SK-N-SH (cell line): ENCODE measurements around the gene ATP8A1. TPM values are rescaled to one million over a fixed set of nuclear protein-coding genes. Genes with fewer than 3 reads are reported as not detected.
A peak's percentile ranks its signal among the peaks of the same experiment; 100 is the strongest.

Experiments
- CTCF ChIA-PET: fragments of 300-600, 350-600 bp; formaldehyde crosslinking; extraction: SDS; loops from one replicate; lab custom pipeline; 2021; lab: Yijun Ruan, JAX
- POLR2A ChIA-PET: fragments of 350-600 bp; sonication (Branson Sonifier 250); formaldehyde crosslinking; extraction: SDS; loops from one replicate; lab custom pipeline; 2020; ENCODE audit warnings: antibody characterized with exemption, inconsistent platforms; lab: Yijun Ruan, JAX
- DNase-seq: peaks from one replicate; pipeline ENCODE4 v3.0.0; 2012
- H2AFZ ChIP-seq: fragments of 200-600 bp; sonication (generic); 2 replicates; pipeline ENCODE4 v1.8.1; 2016; ENCODE audit warnings: antibody characterized with exemption, mild to moderate bottlenecking, low read depth
- H3F3A ChIP-seq: fragments of 200-600 bp; sonication (generic); replicated peaks from 2 replicates; pipeline ENCODE3; 2016; ENCODE audit warnings: antibody characterized with exemption, mild to moderate bottlenecking; ENCODE audit not compliant: insufficient read depth
- H3K27ac ChIP-seq, 2 experiments: fragments of 200-500 bp in 1 of 2; fragments of 200-600 bp in 1 of 2; sonication (Bioruptor generic) in 1 of 2; sonication (generic), shearing (Covaris generic) in 1 of 2; 2 replicates each; pipeline versions ENCODE4 v1.5.1 to v1.6.1; 2014 to 2016; ENCODE audit warnings: low read depth in 2 of 2, inconsistent platforms in 1 of 2, low read length in 1 of 2, mild to moderate bottlenecking in 1 of 2, mixed read lengths in 1 of 2
- H3K27me3 ChIP-seq: fragments of 200-600 bp; sonication (generic), shearing (Covaris generic); 2 replicates; pipeline ENCODE4 v1.6.1; 2016; ENCODE audit warnings: mixed run types; ENCODE audit not compliant: insufficient read depth
- H3K36me3 ChIP-seq, 2 experiments: fragments of 200-500 bp in 1 of 2; fragments of 200-600 bp in 1 of 2; sonication (Bioruptor generic) in 1 of 2; sonication (generic) in 1 of 2; replicated peaks in 1 of 2; 2 replicates each; pipeline versions ENCODE3 to v1.5.1; 2014 to 2016; ENCODE audit warnings: low read length in 1 of 2, mild to moderate bottlenecking in 1 of 2; ENCODE audit not compliant: insufficient read depth in 2 of 2, control insufficient read depth in 1 of 2
- H3K4me1 ChIP-seq, 2 experiments: fragments of 200-500 bp in 1 of 2; fragments of 200-600 bp in 1 of 2; sonication (Bioruptor generic) in 1 of 2; sonication (generic), shearing (Covaris generic) in 1 of 2; 2 replicates each; pipeline versions ENCODE4 v1.5.1 to v1.6.1; 2014 to 2016; ENCODE audit warnings: low read depth in 1 of 2, low read length in 1 of 2, mixed run types in 1 of 2; ENCODE audit not compliant: insufficient read depth in 2 of 2, control insufficient read depth in 1 of 2
- H3K4me2 ChIP-seq: fragments of 200-600 bp; sonication (generic), shearing (Covaris generic); 2 replicates; pipeline ENCODE4 v1.6.1; 2017; ENCODE audit warnings: mixed run types
- H3K4me3 ChIP-seq, 2 experiments: fragments of 200-500 bp in 1 of 2; fragments of 200-600 bp in 1 of 2; sonication (Bioruptor generic) in 1 of 2; sonication (generic), shearing (Covaris generic) in 1 of 2; 2 replicates each; pipeline versions ENCODE4 v1.5.1 to v1.8.1; 2014 to 2016; ENCODE audit warnings: low read depth in 2 of 2, inconsistent platforms in 1 of 2, low read length in 1 of 2, mild to moderate bottlenecking in 1 of 2, mixed read lengths in 1 of 2, moderate library complexity in 1 of 2
- H3K79me2 ChIP-seq: fragments of 200-600 bp; sonication (generic); 2 replicates; pipeline ENCODE4 v1.8.1; 2017; ENCODE audit warnings: mild to moderate bottlenecking; ENCODE audit not compliant: insufficient read depth
- H3K9ac ChIP-seq: fragments of 200-600 bp; sonication (generic); 2 replicates; pipeline ENCODE4 v1.6.1; 2017; ENCODE audit warnings: mixed run types
- H3K9me2 ChIP-seq: fragments of 200-600 bp; sonication (generic); 2 replicates; pipeline ENCODE4 v1.6.1; 2017; ENCODE audit warnings: mixed run types
- H3K9me3 ChIP-seq: fragments of 200-600 bp; sonication (generic); 2 replicates; pipeline ENCODE4 v1.6.1; 2017; ENCODE audit warnings: mixed run types, mild to moderate bottlenecking, moderate library complexity
- H4K20me1 ChIP-seq: fragments of 200-600 bp; sonication (generic); 2 replicates; pipeline ENCODE4 v1.6.1; 2017; ENCODE audit warnings: mild to moderate bottlenecking, mixed run types; ENCODE audit not compliant: insufficient read depth
- CHD2 ChIP-seq: fragments of 150-350 bp; IDR thresholded peaks from 2 replicates; pipeline ENCODE4 v1.6.1; 2018; ENCODE audit warnings: low read length; ENCODE audit not compliant: partially characterized antibody
- ELF1 ChIP-seq: IDR thresholded peaks from 2 replicates; pipeline ENCODE4 v1.4.0; 2012
- FOSL2 ChIP-seq: IDR thresholded peaks from 2 replicates; pipeline ENCODE4 v1.4.0; 2012; ENCODE audit warnings: low read depth, mild to moderate bottlenecking, moderate library complexity, borderline replicate concordance
- GATA2 ChIP-seq: sonication (generic); formaldehyde crosslinking; IDR thresholded peaks from 2 replicates; pipeline ENCODE4 v1.5.0; 2020; ENCODE audit warnings: mild to moderate bottlenecking, missing genetic modification reagents
- MEF2A ChIP-seq: IDR thresholded peaks from 2 replicates; pipeline ENCODE4 v1.4.0; 2012; ENCODE audit warnings: low read depth, borderline replicate concordance
- RAD21 ChIP-seq: IDR thresholded peaks from 2 replicates; pipeline ENCODE4 v1.6.1; 2012; ENCODE audit warnings: mild to moderate bottlenecking, low read length
- RCOR1 ChIP-seq: fragments of 150-350 bp; IDR thresholded peaks from 2 replicates; pipeline ENCODE4 v1.6.1; 2017; ENCODE audit warnings: antibody characterized with exemption, low read length
- SMC3 ChIP-seq: IDR thresholded peaks from 2 replicates; pipeline ENCODE4 v1.6.1; 2012; ENCODE audit warnings: low read depth, low read length, improper control_type of control experiment
- TAF1 ChIP-seq: IDR thresholded peaks from 2 replicates; pipeline ENCODE4 v1.6.1; 2012; ENCODE audit warnings: low read depth, mild to moderate bottlenecking, low read length, moderate library complexity, borderline replicate concordance
- TCF12 ChIP-seq: IDR thresholded peaks from 2 replicates; pipeline ENCODE4 v1.4.0; 2012
- YY1 ChIP-seq: IDR thresholded peaks from 2 replicates; pipeline ENCODE4 v1.4.0; 2012; ENCODE audit warnings: low read depth, mild to moderate bottlenecking
- WGBS: methylation state at CpG from one replicate; pipeline ENCODE4 v1.1.6; 2017; ENCODE audit warnings: low lambda C conversion rate; 5-methylcytosine and 5-hydroxymethylcytosine counted together
- polyA plus RNA-seq, 3 experiments: library from polyadenylated mRNA; depleted of rRNA; stranded (reverse); fragments of >200 nt; gene quantifications; 2 replicates each; pipeline ENCODE4 v1.2.3, GENCODE V29; 2012
- TF ChIP-seq, protein P1 (sequence below): IDR thresholded peaks from 2 replicates; pipeline ENCODE4 v1.4.0; 2012; ENCODE audit warnings: low read depth
- TF ChIP-seq, protein P2 (sequence below): IDR thresholded peaks from 2 replicates; pipeline ENCODE4; 2012
- TF ChIP-seq, protein P3 (sequence below): fragments of 200-600 bp; sonication (generic); IDR thresholded peaks from 2 replicates; pipeline ENCODE4 v1.6.1; 2017; ENCODE audit warnings: antibody characterized with exemption, mild to moderate bottlenecking, moderate library complexity
- TF ChIP-seq, protein P4 (sequence below): IDR thresholded peaks from 2 replicates; pipeline ENCODE4 v1.6.1; 2012; ENCODE audit warnings: mild to moderate bottlenecking, low read depth, low read length, moderate library complexity

The ATP8A1 gene
- polyA plus RNA-seq, 1 of the 3 experiments (the other 2 are of a cell fraction) = 0.38 TPM

GRCh38 chr4:42519803-42520417 lies 137.0 kb downstream of the ATP8A1 start:
- WGBS = 16% methylated on average over 3 of the region's 3 CpGs
- H3F3A ChIP-seq = no peaks in the 10 kb centered on the region
- peaks cover 0 to under 1% of the 10 kb centered on the region in 2 experiments; a peak in 1 of 4 replicates for H3K4me1 ChIP-seq
- H3K9me3 ChIP-seq = no peaks in the 10 kb centered on the region
- no peaks in the 10 kb centered on the region for H3K79me2 ChIP-seq
- H2AFZ ChIP-seq = no peak overlapping the region
- DNase-seq = peak; percentile 25
- H3K9me2 ChIP-seq = no peaks in the 10 kb centered on the region
- H3K27ac ChIP-seq = no peak overlapping the region
- no peak overlapping the region for H3K9ac ChIP-seq
- CTCF ChIA-PET = interaction anchor here (0.6 to 6.4 kb wide), 42 partner anchors 8 to 828 kb away, joined by 3 to 129 read pairs (median 4); partner anchors contain the start of gene SHISA3
- H3K4me3 ChIP-seq = no peak overlapping the region
- no peaks in the 10 kb centered on the region for H4K20me1 ChIP-seq
- no peak for TF ChIP-seq FOSL2
- TF ChIP-seq, protein P1, sequence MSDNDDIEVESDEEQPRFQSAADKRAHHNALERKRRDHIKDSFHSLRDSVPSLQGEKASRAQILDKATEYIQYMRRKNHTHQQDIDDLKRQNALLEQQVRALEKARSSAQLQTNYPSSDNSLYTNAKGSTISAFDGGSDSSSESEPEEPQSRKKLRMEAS = no peak
- TF ChIP-seq, protein P2, sequence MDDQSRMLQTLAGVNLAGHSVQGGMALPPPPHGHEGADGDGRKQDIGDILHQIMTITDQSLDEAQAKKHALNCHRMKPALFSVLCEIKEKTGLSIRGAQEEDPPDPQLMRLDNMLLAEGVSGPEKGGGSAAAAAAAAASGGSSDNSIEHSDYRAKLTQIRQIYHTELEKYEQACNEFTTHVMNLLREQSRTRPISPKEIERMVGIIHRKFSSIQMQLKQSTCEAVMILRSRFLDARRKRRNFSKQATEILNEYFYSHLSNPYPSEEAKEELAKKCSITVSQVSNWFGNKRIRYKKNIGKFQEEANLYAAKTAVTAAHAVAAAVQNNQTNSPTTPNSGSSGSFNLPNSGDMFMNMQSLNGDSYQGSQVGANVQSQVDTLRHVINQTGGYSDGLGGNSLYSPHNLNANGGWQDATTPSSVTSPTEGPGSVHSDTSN = no peak
- TF ChIP-seq ELF1 = no peak
- no peak for TF ChIP-seq YY1
- TF ChIP-seq, protein P3, sequence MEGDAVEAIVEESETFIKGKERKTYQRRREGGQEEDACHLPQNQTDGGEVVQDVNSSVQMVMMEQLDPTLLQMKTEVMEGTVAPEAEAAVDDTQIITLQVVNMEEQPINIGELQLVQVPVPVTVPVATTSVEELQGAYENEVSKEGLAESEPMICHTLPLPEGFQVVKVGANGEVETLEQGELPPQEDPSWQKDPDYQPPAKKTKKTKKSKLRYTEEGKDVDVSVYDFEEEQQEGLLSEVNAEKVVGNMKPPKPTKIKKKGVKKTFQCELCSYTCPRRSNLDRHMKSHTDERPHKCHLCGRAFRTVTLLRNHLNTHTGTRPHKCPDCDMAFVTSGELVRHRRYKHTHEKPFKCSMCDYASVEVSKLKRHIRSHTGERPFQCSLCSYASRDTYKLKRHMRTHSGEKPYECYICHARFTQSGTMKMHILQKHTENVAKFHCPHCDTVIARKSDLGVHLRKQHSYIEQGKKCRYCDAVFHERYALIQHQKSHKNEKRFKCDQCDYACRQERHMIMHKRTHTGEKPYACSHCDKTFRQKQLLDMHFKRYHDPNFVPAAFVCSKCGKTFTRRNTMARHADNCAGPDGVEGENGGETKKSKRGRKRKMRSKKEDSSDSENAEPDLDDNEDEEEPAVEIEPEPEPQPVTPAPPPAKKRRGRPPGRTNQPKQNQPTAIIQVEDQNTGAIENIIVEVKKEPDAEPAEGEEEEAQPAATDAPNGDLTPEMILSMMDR = peak; percentile 74
- no peak for TF ChIP-seq TCF12
- no peak for TF ChIP-seq GATA2
- TF ChIP-seq MEF2A = no peak
- no peak for TF ChIP-seq TAF1
- TF ChIP-seq, protein P4, sequence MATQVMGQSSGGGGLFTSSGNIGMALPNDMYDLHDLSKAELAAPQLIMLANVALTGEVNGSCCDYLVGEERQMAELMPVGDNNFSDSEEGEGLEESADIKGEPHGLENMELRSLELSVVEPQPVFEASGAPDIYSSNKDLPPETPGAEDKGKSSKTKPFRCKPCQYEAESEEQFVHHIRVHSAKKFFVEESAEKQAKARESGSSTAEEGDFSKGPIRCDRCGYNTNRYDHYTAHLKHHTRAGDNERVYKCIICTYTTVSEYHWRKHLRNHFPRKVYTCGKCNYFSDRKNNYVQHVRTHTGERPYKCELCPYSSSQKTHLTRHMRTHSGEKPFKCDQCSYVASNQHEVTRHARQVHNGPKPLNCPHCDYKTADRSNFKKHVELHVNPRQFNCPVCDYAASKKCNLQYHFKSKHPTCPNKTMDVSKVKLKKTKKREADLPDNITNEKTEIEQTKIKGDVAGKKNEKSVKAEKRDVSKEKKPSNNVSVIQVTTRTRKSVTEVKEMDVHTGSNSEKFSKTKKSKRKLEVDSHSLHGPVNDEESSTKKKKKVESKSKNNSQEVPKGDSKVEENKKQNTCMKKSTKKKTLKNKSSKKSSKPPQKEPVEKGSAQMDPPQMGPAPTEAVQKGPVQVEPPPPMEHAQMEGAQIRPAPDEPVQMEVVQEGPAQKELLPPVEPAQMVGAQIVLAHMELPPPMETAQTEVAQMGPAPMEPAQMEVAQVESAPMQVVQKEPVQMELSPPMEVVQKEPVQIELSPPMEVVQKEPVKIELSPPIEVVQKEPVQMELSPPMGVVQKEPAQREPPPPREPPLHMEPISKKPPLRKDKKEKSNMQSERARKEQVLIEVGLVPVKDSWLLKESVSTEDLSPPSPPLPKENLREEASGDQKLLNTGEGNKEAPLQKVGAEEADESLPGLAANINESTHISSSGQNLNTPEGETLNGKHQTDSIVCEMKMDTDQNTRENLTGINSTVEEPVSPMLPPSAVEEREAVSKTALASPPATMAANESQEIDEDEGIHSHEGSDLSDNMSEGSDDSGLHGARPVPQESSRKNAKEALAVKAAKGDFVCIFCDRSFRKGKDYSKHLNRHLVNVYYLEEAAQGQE = no peak
- peak; percentile 93 for TF ChIP-seq RAD21
- TF ChIP-seq RCOR1 = no peak
- TF ChIP-seq SMC3 = peak; percentile 91
- no peak for TF ChIP-seq CHD2
- TF ChIP-seq, all 33 proteins: peak for 3
- Histone ChIP-seq H3K36me3 (peaks cover 0 to 3% of the 10 kb centered on the region in 2 experiments), H3K4me2 (no peak overlapping the region), H3K27me3 (no peaks in the 10 kb centered on the region)
- POLR2A ChIA-PET = interaction anchor here (1.1 kb wide), 1 partner anchor 238 kb away, joined by 3 read pairs; no protein-coding TSS in a partner anchor
